Transverse colon (tissue), 3 donors: Measurements from ENCODE around the gene DIAPH3.

ENCODE experiments used
- CTCF ChIP-seq, 5 experiments: fragments of 200-600 bp in 3 of 5; fragments of 450-650 bp in 2 of 5; sonication (generic) in 3 of 5; IDR thresholded peaks; 1 replicate in 2 of 5; 2 replicates in 3 of 5; pipeline ENCODE4 v1.5.1; 2016 to 2017; ENCODE audit warnings: antibody characterized with exemption in 5 of 5, inconsistent platforms in 3 of 5, mild to moderate bottlenecking in 2 of 5, moderate library complexity in 1 of 5
- EP300 ChIP-seq: sonication (generic); formaldehyde crosslinking; IDR thresholded peaks from one replicate; pipeline ENCODE4 v1.6.1; 2017; ENCODE audit warnings: antibody characterized with exemption, low read depth

- TF ChIP-seq CTCF (IDR thresholded peaks at IDR 0.05) (no peak), EP300 (no peak)
Observed at GRCh38 chr13:59673286-59673685, 490.4 kb downstream of the DIAPH3 start.
